SHP77 (cell line): ENCODE data around the gene GRAMD1B.

ENCODE experiments used
- DNase-seq, 2 experiments: peaks; one replicate each; lab custom pipeline; 2025; lab: John Stamatoyannopoulos, UW

Gene GRAMD1B

GRCh38 chr11:123429913-123430720 lies at the start of gene GRAMD1B:
Gene GRAMD1B (plus strand): TSS chr11:123430269. CDS start chr11:123430793, 524 bp downstream.
- DNase-seq = no peak

GRCh38 chr11:123381149-123381548 lies 48.9 kb upstream of the GRAMD1B start:
- no peak for DNase-seq

- DNase-seq = no peak
These were observed 48.1 kb upstream of the GRAMD1B start for GRCh38 chr11:123381817-123382554.

GRCh38 chr11:123382555-123383074 lies 47.5 kb upstream of the GRAMD1B start:
- DNase-seq = no peak

GRCh38 chr11:123384116-123384515 lies 46.0 kb upstream of the GRAMD1B start:
- DNase-seq = no peak

GRCh38 chr11:123386796-123387510 lies 43.1 kb upstream of the GRAMD1B start:
- DNase-seq = no peak

- DNase-seq = no peak
These were observed 41.4 kb upstream of the GRAMD1B start for GRCh38 chr11:123388640-123389039.

GRCh38 chr11:123390146-123390545 lies 39.9 kb upstream of the GRAMD1B start:
- no peak for DNase-seq

- peak in 1 of 2 experiments; percentile 3 for DNase-seq
These were observed 38.3 kb upstream of the GRAMD1B start for GRCh38 chr11:123391646-123392348.

- no peak for DNase-seq
These were observed 37.6 kb upstream of the GRAMD1B start for GRCh38 chr11:123392431-123392830.

GRCh38 chr11:123392844-123393243 lies 37.2 kb upstream of the GRAMD1B start:
- DNase-seq = no peak

GRCh38 chr11:123393312-123393927 lies 36.6 kb upstream of the GRAMD1B start:
- DNase-seq = no peak

- DNase-seq = no peak
These were observed 25.4 kb upstream of the GRAMD1B start for GRCh38 chr11:123404676-123405075.

GRCh38 chr11:123405123-123405592 lies 24.9 kb upstream of the GRAMD1B start:
- DNase-seq = no peak

- no peak for DNase-seq
These were observed 23.5 kb upstream of the GRAMD1B start for GRCh38 chr11:123406441-123407129.

GRCh38 chr11:123407130-123407995 lies 22.7 kb upstream of the GRAMD1B start:
- DNase-seq = peak; percentile 62 to 81

- DNase-seq = no peak
These were observed 22.0 kb upstream of the GRAMD1B start for GRCh38 chr11:123407996-123408597.

GRCh38 chr11:123408619-123409455 lies 21.2 kb upstream of the GRAMD1B start:
- no peak for DNase-seq
